H1 (cell line): ENCODE measurements around the gene HNRNPU. TPM values are rescaled to one million over a fixed set of nuclear protein-coding genes. Genes with fewer than 3 reads are reported as not detected.

Experiments
- BCL11A ChIP-seq, 2 experiments: IDR thresholded peaks; one replicate each; pipeline ENCODE4 v1.6.1; 2011; ENCODE audit warnings: low read depth in 2 of 2, low read length in 2 of 2, mild to moderate bottlenecking in 2 of 2
- CTBP2 ChIP-seq: IDR thresholded peaks from 2 replicates; pipeline ENCODE4 v1.7.0; 2011; ENCODE audit warnings: borderline replicate concordance, mild to moderate bottlenecking, moderate library complexity, mixed read lengths, low read length; ENCODE audit not compliant: insufficient read depth, insufficient read length
- PHF8 ChIP-seq: fragments of 200-600 bp; sonication (generic); conservative IDR thresholded peaks from 2 replicates; pipeline ENCODE4 v1.7.1; 2012; ENCODE audit warnings: low read depth, mild to moderate bottlenecking, inconsistent platforms, low read length, moderate library complexity
- TAF7 ChIP-seq: optimal IDR thresholded peaks from 2 replicates; pipeline ENCODE3; 2011; ENCODE audit warnings: low read depth, mild to moderate bottlenecking, inconsistent platforms, low read length, moderate library complexity, borderline replicate concordance
- TCF12 ChIP-seq: IDR thresholded peaks from 2 replicates; pipeline ENCODE4 v1.6.1; 2011; ENCODE audit warnings: low read depth, mild to moderate bottlenecking, low read length
- polyA plus RNA-seq, 7 experiments: library from polyadenylated mRNA; depleted of rRNA in 3 of 7; stranded (reverse) in 5 of 7; unstranded in 2 of 7; fragments of >200 nt in 5 of 7; fragments of 200-250 nt in 2 of 7; gene quantifications; 1 replicate in 5 of 7; 2 replicates in 1 of 7; 4 replicates in 1 of 7; pipeline versions ENCODE4 v1.2.1 to v1.2.3, GENCODE V29; 2011 to 2013; ENCODE audit warnings: missing spikeins in 2 of 7, mixed read lengths in 2 of 7
- total RNA-seq: library from RNA; stranded (reverse); fragmentation: NEBNext Ultra II Directional; extraction: Animal tissue kit (Norgen Biotek cat#: 25700); gene quantifications from 2 replicates; pipeline ENCODE4 v1.2.1, GENCODE V29; 2021

The HNRNPU gene
- total and polyA plus RNA-seq, 2 of the 8 experiments (the other 6 are each of a cell fraction or from before 2014, with no cell fraction given): 95.6 to 606 TPM

DNA sequence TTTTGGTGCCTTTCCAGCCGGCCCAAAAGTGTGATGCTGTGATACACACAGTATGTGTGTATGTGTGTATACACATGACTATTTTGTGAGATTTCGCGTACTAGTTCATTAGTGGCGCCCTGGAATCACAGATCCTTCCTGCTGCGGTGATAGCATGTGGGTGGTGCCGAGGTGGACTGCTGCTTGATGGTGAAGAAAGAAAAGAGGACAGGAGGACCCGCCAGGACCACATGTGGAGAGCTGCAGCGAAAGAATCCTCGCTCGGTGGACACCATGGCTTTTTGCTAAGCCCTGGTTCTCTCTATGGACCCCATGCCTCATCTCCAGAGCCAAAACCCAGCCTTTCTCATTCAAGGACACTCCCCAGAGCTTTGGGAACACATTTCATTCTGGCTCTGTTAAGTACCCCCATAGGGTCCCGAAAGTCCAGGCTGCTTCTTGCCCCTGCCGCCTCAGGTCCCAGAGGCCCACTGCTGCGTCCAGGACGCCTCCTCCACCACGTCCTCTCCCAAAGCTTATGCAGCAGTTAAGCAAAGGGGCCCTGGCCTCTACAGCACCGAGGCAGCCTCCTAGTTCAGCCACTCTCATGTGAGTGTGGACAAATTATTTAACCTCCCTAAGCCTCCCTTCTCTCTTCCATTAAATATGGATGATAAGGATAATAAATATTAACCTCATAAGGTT is 61.6 kb downstream of the HNRNPU start (continued):
- TF ChIP-seq TAF7 (no peak), PHF8 (no peak), TCF12 (no peak), CTBP2 (no peak), BCL11A (IDR thresholded peaks at IDR 0.05; ENCODE audit: low read depth in 2 of 2, low read length in 2 of 2) (no peak)
- TF ChIP-seq, all 59 proteins: peak for 0
